Caco-2 (cell line): ENCODE results near the gene CA4. TPM values are rescaled to one million over a fixed set of nuclear protein-coding genes. Genes with fewer than 3 reads are reported as not detected.
"Not testable (repeated sequence)": the region's sequence is repeated elsewhere in the genome, so short reads cannot be mapped to it uniquely, and the experiment has no call there.

Experiments used
- BruUV-seq: library from RNA; stranded (reverse); fragments of 400-500 nt; replicated peaks from 2 replicates; lab custom pipeline; 2021; lab: Mats Ljungman, UMichigan
- CTCF ChIA-PET: fragments of 300-600 bp; sonication (Branson Sonifier 250); formaldehyde crosslinking; loops from one replicate; lab custom pipeline; 2022; ENCODE audit warnings: antibody characterized with exemption; lab: Charles Lee
- POLR2A ChIA-PET: fragments of 300-600 bp; sonication (Branson Sonifier 250); formaldehyde crosslinking; loops from one replicate; lab custom pipeline; 2022; ENCODE audit warnings: antibody characterized with exemption; lab: Charles Lee
- DNase-seq, 2 experiments: peaks; one replicate each; pipeline versions ENCODE4 v3.0.0 to v3.0.0-alpha.2; 2020 to 2022
- H3K27me3 ChIP-seq: replicated peaks from 2 replicates; pipeline ENCODE4 v1.6.0; 2011; ENCODE audit warnings: low read length; ENCODE audit not compliant: control insufficient read depth, insufficient read depth
- H3K36me3 ChIP-seq: 2 replicates; pipeline ENCODE4 v1.5.1; 2011; ENCODE audit warnings: low read length; ENCODE audit not compliant: control insufficient read depth, insufficient read depth
- H3K4me1 ChIP-seq: fragments of 250-450 bp; sonication (Bioruptor Pico); 2 replicates; pipeline ENCODE4 v1.5.1; 2020; ENCODE audit warnings: mild to moderate bottlenecking
- H3K4me3 ChIP-seq: 2 replicates; pipeline ENCODE4 v1.5.1; 2011; ENCODE audit warnings: low read depth, mild to moderate bottlenecking, control low read depth, low read length
- H3K9me3 ChIP-seq: fragments of 250-450 bp; sonication (Bioruptor Pico); 2 replicates; pipeline ENCODE4 v1.5.1; 2020; ENCODE audit warnings: mild to moderate bottlenecking, moderate library complexity
- H3K27ac Mint-ChIP-seq: one replicate; pipeline ENCODE4 v1.8.0; 2022; ENCODE audit warnings: mixed read lengths; ENCODE audit not compliant: unreplicated experiment
- H3K27me3 Mint-ChIP-seq: one replicate; pipeline ENCODE4 v1.8.0; 2022; ENCODE audit warnings: mixed read lengths; ENCODE audit not compliant: insufficient read depth, unreplicated experiment
- H3K36me3 Mint-ChIP-seq: one replicate; pipeline ENCODE4 v1.8.0; 2022; ENCODE audit warnings: mild to moderate bottlenecking, mixed read lengths; ENCODE audit not compliant: insufficient read depth, unreplicated experiment
- H3K4me1 Mint-ChIP-seq: one replicate; pipeline ENCODE4 v1.8.0; 2022; ENCODE audit warnings: low read depth, mixed read lengths; ENCODE audit not compliant: unreplicated experiment
- H3K4me3 Mint-ChIP-seq: one replicate; pipeline ENCODE4 v1.8.0; 2022; ENCODE audit warnings: mild to moderate bottlenecking, moderate library complexity, mixed read lengths; ENCODE audit not compliant: unreplicated experiment
- H3K9me3 Mint-ChIP-seq: one replicate; pipeline ENCODE4 v1.8.0; 2022; ENCODE audit warnings: mixed read lengths; ENCODE audit not compliant: unreplicated experiment
- CTCF ChIP-seq, 2 experiments: fragments of 200-600 bp in 1 of 2; IDR thresholded peaks; 1 replicate in 1 of 2; 2 replicates in 1 of 2; pipeline versions ENCODE4 v1.5.1 to v1.8.0; 2011 to 2022; ENCODE audit warnings: antibody characterized with exemption in 1 of 2, control low read depth in 1 of 2, inconsistent platforms in 1 of 2, low read depth in 1 of 2, low read length in 1 of 2, mild to moderate bottlenecking in 1 of 2, moderate library complexity in 1 of 2; ENCODE audit not compliant: insufficient read depth in 1 of 2, severe bottlenecking in 1 of 2, unreplicated experiment in 1 of 2
- intact Hi-C: fragments of 100-400 bp; cut with micrococcal nuclease; formaldehyde crosslinking; loops from one replicate; pipeline ENCODE4 v1.10.0; 2022; ENCODE audit not compliant: unreplicated experiment
- total RNA-seq: library from RNA; stranded (reverse); gene quantifications from 2 replicates; pipeline ENCODE4 v1.2.3, GENCODE V29; 2022

The CA4 gene
- total RNA-seq, 1 experiment from 2014 or later, result not detected

GRCh38 chr17:60173304-60173819, 23.6 kb downstream of the CA4 start:
- ChIA-PET CTCF (interaction anchor here (0.6 kb wide), 1 partner anchor 260 kb away, joined by 3 read pairs; no protein-coding TSS in a partner anchor), POLR2A (no interaction called here)
- TF ChIP-seq CTCF (IDR thresholded peaks at IDR 0.05; ENCODE audit: insufficient read depth in 1 of 2, low read depth in 1 of 2, low read length in 1 of 2, severe bottlenecking in 1 of 2, unreplicated experiment in 1 of 2), result no peak
- Histone ChIP-seq H3K27me3 (no peaks in the 10 kb centered on the region), H3K4me1 (peaks cover 35% of the 10 kb centered on the region), H3K36me3 (no peaks in the 10 kb centered on the region; the same call in 1 of the 2 replicates), H3K9me3 (no peaks in the 10 kb centered on the region), H3K4me3 (no peak overlapping the region)
- no peak overlapping the region for H3K4me3 Mint-ChIP-seq
- peaks cover 24% of the 10 kb centered on the region for H3K4me1 Mint-ChIP-seq
- BruUV-seq, result no TSS peak
- peaks cover 22% of the 10 kb centered on the region for H3K36me3 Mint-ChIP-seq
- DNase-seq, result no peak
- no peak overlapping the region for H3K27ac Mint-ChIP-seq
- intact Hi-C loops, result no loop called here
- no peaks in the 10 kb centered on the region for H3K27me3 Mint-ChIP-seq
- H3K9me3 Mint-ChIP-seq, result no peaks in the 10 kb centered on the region

GRCh38 chr17:60174035-60174434, 24.3 kb downstream of the CA4 start:
- ChIA-PET CTCF (interaction anchor here (0.6 to 2.0 kb wide), 3 partner anchors 31 to 259 kb away, joined by 3 to 8 read pairs (median 3); no protein-coding TSS in a partner anchor), POLR2A (no interaction called here)
- Mint-ChIP-seq H3K9me3 (no peaks in the 10 kb centered on the region), H3K4me3 (no peak overlapping the region), H3K4me1 (peaks cover 24% of the 10 kb centered on the region), H3K27ac (no peak overlapping the region), H3K36me3 (peaks cover 22% of the 10 kb centered on the region), H3K27me3 (no peaks in the 10 kb centered on the region)
- Histone ChIP-seq H3K9me3 (no peaks in the 10 kb centered on the region), H3K4me3 (no peak overlapping the region), H3K27me3 (no peaks in the 10 kb centered on the region), H3K36me3 (no peaks in the 10 kb centered on the region; the same call in 1 of the 2 replicates), H3K4me1 (peaks cover 35% of the 10 kb centered on the region)
- intact Hi-C loops, result no loop called here
- DNase-seq, result no peak
- BruUV-seq, result no TSS peak
- TF ChIP-seq CTCF (IDR thresholded peaks at IDR 0.05; ENCODE audit: insufficient read depth in 1 of 2, low read depth in 1 of 2, low read length in 1 of 2, severe bottlenecking in 1 of 2, unreplicated experiment in 1 of 2), result no peak

DNA sequence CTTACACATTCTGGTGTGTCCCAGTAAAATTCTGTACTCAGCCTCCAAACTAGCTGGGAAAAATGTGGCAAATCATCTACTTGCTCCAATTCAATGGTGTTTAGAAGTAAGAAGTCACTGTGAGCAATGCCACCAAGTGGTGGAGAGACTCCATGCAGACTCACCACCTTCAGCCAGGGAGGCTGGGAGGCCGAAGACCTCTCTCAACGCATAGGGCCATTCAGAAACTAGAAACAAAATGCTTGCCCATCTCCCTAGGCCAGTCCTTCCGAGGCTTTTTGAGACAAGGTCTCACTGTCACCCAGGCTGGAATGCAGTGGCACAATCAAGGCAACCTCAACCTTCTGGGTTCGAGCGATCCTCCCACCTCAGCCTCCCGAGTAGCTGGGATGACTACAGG, 25.0 kb downstream of the CA4 start:
- POLR2A ChIA-PET, H3K27me3 ChIP-seq, H3K27ac Mint-ChIP-seq, BruUV-seq, H3K9me3 ChIP-seq, H3K4me3 Mint-ChIP-seq, H3K36me3 ChIP-seq, H3K27me3 Mint-ChIP-seq, H3K9me3 Mint-ChIP-seq, H3K4me3 ChIP-seq: not testable (repeated sequence)
- intact Hi-C loops, result loop anchor here (1.0 kb wide), 1 partner anchor 31 kb away; no protein-coding TSS in a partner anchor
- CTCF ChIA-PET, result interaction anchor here (0.7 to 2.0 kb wide), 3 partner anchors 21 to 33 kb away, joined by 3 to 8 read pairs (median 3); no protein-coding TSS in a partner anchor
- Mint-ChIP-seq H3K4me1 (peaks cover 24% of the 10 kb centered on the region), H3K36me3 (peaks cover 23% of the 10 kb centered on the region)
- DNase-seq, result peak in 1 of 2 experiments; percentile 55
- H3K4me1 ChIP-seq, result peaks cover 28% of the 10 kb centered on the region
- peak; percentile 26 to 47 for TF ChIP-seq CTCF (IDR thresholded peaks at IDR 0.05; ENCODE audit: insufficient read depth in 1 of 2, low read depth in 1 of 2, low read length in 1 of 2, severe bottlenecking in 1 of 2, unreplicated experiment in 1 of 2)

- H3K9me3 Mint-ChIP-seq, CTCF ChIA-PET, BruUV-seq, H3K4me3 Mint-ChIP-seq, H3K27ac Mint-ChIP-seq, POLR2A ChIA-PET, H3K27me3 Mint-ChIP-seq, H3K9me3 ChIP-seq, H3K4me3 ChIP-seq, H3K27me3 ChIP-seq, intact Hi-C loops, H3K36me3 ChIP-seq, DNase-seq: not testable (repeated sequence)
- Mint-ChIP-seq H3K36me3 (peaks cover 37% of the 10 kb centered on the region), H3K4me1 (peaks cover 24% of the 10 kb centered on the region)
- H3K4me1 ChIP-seq, result peaks cover 12% of the 10 kb centered on the region
These were observed 27.0 kb downstream of the CA4 start for GRCh38 chr17:60176763-60177162.

GRCh38 chr17:60178180-60178579, 28.4 kb downstream of the CA4 start:
- H3K4me1 Mint-ChIP-seq, result peaks cover 17% of the 10 kb centered on the region
- POLR2A ChIA-PET, intact Hi-C loops, H3K27me3 Mint-ChIP-seq, H3K27me3 ChIP-seq, BruUV-seq, DNase-seq, H3K4me3 ChIP-seq, CTCF ChIA-PET, H3K4me3 Mint-ChIP-seq, H3K36me3 ChIP-seq, H3K9me3 ChIP-seq, H3K27ac Mint-ChIP-seq, H3K9me3 Mint-ChIP-seq: not testable (repeated sequence)
- H3K36me3 Mint-ChIP-seq, result peaks cover 48% of the 10 kb centered on the region
- peaks cover 12% of the 10 kb centered on the region for H3K4me1 ChIP-seq
